ELR (cell line): ENCODE data around the gene RTN1.

Experiments used
- DNase-seq: peaks from one replicate; pipeline ENCODE4 v3.0.0-alpha.2; 2015; ENCODE audit warnings: low read depth

RTN1 gene, protein sequence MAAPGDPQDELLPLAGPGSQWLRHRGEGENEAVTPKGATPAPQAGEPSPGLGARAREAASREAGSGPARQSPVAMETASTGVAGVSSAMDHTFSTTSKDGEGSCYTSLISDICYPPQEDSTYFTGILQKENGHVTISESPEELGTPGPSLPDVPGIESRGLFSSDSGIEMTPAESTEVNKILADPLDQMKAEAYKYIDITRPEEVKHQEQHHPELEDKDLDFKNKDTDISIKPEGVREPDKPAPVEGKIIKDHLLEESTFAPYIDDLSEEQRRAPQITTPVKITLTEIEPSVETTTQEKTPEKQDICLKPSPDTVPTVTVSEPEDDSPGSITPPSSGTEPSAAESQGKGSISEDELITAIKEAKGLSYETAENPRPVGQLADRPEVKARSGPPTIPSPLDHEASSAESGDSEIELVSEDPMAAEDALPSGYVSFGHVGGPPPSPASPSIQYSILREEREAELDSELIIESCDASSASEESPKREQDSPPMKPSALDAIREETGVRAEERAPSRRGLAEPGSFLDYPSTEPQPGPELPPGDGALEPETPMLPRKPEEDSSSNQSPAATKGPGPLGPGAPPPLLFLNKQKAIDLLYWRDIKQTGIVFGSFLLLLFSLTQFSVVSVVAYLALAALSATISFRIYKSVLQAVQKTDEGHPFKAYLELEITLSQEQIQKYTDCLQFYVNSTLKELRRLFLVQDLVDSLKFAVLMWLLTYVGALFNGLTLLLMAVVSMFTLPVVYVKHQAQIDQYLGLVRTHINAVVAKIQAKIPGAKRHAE

DNA sequence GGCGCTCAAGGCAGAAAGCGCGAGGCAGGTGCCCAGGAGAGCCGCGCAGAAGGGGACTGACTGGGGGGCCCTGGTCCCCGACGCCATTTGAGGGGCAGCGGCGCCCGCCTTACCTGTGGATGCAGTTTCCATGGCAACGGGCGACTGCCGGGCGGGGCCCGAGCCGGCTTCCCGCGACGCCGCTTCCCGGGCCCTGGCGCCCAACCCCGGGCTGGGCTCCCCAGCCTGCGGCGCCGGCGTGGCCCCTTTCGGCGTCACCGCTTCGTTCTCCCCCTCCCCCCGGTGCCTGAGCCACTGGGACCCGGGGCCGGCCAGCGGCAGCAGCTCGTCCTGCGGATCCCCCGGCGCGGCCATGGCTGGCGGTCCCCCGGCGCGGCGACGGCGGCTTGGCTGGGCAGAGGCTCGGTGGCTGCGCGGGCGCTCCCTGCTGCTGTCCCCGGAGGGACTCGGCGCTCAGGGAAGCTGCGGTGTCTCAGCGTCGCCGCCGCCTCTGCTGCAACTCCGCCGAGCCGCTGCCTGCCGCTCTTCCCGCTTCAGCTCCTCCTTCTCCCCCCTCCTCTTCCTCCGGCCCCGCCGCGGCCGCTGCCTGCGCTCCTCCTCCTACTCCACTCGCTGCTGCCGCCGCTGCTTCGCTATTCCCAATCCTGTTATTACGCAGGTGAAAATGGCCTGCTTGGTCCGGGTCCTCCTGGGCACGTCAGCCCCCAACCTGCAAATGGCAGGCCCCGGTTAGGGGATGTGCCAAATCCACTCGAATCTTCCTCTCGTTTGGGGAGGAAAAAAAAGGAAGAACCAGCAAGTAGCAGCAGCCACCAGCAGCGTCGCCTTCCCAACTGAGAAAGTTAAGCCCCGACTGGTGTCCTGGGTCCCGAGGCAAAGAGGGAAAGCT lies at the start of gene RTN1:
RTN1 (minus strand) TSS at position 500 of the 889 bp plus-strand sequence; CDS start at position 354, 146 bp downstream.
- peak; percentile 54 for DNase-seq

DNA sequence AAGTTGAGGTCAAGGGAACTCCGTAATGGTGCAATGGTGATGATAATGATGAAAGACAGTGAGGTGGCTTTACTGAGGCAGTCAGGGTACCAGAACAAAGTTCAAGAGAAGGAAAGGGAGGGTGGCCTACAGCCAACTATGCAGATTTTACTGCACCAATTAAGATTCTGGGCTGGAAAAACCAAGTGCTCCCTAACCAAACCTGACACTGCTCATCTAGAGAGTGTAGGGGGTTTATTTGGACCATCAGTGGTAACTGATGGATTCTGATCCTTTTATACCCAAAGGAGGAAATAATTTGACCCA lies 49.8 kb upstream of the RTN1 start:
- no peak for DNase-seq

DNA sequence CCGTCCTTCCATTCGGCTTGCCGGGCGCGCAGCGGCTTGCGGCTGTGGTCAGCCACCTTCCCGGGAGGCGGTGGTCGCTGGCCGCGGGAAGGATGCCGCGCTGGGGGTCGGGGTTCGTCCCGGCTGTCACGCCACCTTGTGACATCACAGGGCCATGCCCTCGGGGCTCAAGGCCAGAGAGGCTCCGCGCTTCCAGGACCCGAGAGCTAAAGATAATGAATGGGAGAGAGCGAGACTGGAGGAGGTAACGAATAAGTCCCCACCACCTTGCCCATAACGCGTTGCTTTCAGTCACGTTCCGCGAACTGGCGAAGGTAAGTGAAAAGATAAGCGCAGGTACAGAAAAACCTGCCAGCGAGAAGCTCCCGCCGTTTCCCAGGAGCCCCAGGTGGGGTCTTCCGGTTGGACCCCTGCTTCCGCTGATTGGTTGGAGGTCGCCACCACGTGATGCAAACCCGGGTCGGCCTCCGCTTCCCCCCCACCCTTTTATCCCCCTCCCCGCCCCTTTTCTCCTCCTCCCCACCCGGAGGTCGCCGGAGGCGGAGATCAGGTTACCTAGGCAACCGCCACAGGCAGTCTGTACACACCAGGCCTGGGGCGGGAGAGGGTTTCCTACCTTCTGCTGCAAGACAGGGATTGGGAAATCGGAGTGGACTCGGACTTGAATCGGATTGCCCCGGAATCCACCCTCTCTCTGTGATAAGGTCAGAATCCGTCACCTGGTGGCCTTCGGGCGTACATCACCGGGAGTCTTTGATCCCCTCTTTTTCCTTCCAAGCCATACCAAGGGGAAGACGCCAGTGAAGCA lies 49.2 kb upstream of the RTN1 start, which contains the start of gene LRRC9:
LRRC9 (plus strand) TSS at position 575 of the 808 bp plus-strand sequence.
- DNase-seq: no peak

DNA sequence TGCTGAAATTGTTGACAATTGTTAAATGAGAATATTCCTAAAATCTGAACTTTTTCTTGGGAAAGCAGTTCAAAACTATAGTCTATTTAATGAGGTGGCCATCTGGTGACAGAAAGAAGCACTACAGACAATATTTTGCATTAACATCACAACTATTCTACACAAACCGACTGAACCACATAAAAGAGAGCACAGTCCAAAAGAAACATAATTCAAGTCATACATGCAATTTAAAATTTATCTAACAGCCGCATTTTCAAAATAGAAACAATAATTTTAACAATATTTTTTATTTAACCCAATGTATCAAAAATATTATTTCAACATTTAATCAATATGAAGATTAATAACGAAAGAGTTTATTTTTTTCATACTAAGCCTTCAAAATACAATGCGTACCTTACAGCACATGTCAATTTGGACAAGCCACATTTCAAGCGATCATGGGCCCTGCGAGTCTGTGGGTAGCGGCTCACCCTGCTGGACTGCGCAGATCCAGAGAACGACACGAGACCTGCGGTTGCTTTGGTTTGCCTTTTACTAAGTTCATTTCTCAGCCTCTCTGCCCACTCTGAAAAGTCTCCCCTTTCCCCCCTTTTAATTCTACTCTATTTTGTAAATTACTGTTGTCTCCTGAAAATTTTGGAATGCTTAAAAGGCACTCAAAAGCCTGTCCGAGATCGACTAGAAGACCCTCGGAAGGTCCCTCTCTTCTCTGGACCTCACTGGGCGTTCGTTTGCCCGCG lies 48.4 kb upstream of the RTN1 start:
- DNase-seq: peak; percentile 56

DNA sequence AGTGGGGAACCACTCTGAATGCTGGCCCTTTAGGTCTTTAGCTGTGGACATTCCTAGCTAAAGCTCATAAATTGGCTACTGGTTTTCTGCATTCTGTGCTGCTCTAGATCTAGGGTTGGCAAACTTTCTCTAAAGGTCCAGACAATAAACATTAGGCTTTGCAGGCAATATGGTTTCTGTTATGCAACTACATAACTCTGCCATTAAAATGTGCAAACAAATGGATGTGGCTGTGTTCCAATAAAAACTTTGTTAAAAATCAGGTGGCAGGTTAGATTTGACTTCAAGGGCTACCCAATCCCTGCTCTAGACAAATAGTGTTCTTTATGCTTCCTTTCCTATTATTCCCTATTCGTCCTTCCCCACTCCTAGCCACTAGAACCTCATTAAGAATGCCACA lies 42.6 kb upstream of the RTN1 start:
- no peak for DNase-seq

DNA sequence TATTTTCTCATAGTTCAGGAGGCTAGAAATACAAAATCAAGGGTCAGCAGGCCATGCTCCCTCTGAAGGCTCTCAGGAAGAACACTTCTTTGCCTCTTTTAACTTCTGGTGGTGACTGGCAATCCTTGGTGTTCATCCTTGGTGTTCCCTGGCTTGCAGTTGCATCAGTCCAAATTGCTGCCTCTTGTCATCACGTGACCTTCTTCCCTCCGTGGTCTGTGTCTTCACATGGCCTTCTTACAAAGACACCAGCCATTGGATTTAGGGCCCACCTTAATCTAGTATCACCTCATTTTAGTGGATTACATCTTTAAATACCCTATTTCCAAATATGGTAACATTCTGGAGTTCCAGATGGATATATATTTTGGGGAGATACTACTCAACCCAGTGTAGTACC lies 41.9 kb upstream of the RTN1 start:
- no peak for DNase-seq

DNA sequence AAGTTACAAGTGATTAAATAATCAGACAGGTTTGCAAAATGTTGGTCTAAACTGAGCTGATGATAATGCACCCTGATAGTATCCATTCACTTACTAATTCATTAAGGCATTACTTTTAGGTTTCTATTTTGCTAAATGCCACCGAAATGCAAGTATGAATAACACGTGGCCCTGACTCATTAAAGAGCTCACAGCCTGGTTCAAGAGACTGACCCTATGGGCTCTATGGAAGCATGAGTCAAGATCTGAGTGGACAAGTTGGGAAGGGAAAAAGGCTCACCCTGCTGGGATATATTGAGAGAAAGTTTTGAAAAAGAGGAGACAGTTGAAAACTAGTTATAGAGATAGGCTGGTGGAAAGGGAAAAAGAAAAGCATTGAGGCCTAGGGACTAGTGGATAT lies 34.6 kb upstream of the RTN1 start:
- peak; percentile 69 for DNase-seq

DNA sequence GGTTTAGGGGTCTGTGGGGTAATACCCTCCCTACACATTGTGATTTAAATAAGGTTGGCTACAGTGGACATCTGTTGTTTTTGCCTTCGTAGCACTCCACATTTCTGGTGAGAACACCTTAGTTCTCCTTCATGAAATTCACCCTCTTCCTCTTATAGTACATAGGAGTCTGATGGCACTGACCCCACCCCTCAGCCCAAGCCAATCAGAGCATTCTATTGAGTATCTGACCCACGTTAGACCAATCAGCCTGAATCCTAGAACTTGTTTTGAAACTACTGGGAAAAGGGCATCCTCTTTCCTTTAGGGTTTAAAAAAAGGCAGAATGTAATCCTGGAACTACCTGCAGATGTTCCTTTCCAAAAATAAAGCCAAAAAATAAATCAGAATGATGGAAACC lies 33.6 kb upstream of the RTN1 start:
- no peak for DNase-seq

DNA sequence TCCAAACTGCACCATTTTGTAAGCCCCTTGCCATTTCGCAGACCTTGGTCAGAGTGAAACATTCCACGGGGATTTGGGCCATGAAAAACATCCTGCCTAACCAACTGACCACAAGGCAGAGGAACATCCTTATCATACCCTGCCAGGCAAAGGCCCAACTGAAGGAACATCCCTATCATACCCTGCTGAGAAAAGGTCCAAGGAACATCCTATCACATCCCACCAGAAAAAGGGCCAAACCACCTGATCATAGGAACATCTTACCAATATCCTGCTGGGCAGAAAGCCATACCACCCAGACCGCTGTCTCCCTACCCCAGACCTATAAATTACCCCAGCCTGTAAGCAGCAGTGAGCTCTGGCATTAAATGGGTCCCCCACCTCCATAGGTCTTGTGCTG lies 30.0 kb upstream of the RTN1 start:
- DNase-seq: no peak

DNA sequence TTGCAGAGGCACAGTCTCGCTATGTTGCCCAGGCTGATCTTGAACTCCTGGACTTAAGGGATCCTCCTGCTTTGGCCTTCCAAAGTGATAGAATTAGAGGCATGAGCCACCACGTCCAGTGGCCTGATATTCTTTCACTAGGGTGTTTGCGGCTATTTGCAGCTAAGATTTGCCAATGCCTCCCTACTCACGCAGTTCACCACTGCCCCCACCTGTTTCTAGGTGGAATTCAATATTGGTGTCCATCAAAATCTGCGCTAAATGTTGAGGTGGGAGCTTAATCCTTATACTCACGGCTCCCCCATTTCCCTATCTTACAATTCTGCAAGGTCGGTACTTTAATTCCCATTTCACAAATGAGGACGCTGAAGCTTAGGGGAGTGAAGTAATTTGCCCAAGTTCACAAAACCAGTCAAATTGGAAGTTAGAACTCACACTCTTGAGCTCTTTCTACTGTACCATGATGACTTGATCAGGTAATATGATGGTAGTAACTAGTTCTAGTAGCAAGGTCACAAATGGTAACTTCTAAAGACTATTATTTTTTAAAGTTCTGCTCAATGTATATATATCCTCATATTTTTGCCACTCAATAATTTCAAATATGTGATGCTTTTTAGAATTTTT lies 27.3 kb upstream of the RTN1 start:
- DNase-seq: peak; percentile 51

DNA sequence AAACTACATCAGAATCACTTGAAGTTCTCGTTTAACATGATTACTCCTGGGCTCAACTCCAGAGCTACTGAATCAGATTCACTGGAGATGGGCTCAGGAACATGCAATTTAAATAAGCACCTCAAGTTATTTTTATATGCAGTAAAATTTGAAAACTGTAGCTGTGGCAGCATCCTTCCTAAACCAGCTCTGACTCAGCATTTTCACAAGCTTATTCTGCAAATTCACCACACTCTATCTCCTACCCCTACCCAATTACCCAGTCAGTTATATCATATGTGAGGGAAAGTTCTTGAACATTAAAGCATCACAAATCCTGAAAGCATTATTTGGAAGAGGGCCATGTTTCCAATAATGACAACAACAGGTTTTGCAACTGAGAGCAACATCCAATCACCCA lies 25.1 kb upstream of the RTN1 start:
- DNase-seq: no peak

DNA sequence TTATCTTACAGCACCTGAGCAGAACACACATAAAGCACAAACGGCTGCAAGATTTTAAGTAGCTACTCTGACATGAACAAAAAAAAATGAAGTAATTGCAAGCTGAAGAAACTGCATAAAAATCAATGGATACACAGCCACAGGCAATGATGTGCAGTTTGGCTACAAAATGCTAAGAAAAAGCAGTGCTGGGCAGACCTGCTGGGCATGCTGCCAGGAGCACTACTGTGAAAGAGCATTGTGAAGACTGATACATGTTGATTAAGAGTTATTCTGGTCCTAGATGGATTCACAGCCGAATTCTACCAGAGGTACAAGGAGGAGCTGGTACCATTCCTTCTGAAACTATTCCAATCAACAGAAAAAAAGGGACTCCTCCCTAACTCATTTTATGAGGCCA lies 20.1 kb upstream of the RTN1 start:
- DNase-seq: no peak

DNA sequence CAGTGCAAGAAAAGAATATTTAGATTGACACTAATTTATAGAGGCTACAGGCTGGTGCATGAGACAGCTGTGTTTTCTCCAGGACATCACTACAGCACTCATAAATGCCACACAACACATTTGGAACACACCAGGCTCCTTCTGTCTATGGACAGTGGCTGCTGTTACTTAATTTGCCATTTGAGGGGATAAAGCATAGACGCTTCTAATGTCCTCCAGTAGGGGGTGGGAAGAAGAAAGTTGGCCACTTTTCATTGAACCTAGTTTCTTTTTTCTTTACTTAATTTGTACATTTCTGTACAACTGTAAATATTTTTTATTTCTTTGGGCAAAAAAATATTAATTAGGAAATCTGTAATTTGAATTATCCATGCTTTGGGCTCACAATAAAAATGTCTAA lies 12.4 kb upstream of the RTN1 start:
- DNase-seq: peak; percentile 31

DNA sequence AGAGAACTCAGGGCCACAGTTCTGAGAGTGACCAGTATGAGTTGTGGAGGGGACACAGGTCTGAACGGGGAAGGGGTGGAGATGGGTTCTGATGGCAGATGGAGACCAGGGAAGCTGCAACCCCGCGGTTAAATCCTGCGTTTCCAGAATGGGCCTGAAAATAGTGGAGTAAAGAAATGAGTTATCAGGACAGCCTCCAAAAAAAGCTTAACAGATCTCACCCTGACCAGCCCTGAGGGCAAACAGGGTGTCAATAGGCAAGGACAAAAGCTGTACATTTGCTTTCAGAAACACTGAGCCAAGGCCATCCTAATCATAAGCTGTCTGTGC lies 555 bp upstream of the RTN1 start:
- DNase-seq: no peak

DNA sequence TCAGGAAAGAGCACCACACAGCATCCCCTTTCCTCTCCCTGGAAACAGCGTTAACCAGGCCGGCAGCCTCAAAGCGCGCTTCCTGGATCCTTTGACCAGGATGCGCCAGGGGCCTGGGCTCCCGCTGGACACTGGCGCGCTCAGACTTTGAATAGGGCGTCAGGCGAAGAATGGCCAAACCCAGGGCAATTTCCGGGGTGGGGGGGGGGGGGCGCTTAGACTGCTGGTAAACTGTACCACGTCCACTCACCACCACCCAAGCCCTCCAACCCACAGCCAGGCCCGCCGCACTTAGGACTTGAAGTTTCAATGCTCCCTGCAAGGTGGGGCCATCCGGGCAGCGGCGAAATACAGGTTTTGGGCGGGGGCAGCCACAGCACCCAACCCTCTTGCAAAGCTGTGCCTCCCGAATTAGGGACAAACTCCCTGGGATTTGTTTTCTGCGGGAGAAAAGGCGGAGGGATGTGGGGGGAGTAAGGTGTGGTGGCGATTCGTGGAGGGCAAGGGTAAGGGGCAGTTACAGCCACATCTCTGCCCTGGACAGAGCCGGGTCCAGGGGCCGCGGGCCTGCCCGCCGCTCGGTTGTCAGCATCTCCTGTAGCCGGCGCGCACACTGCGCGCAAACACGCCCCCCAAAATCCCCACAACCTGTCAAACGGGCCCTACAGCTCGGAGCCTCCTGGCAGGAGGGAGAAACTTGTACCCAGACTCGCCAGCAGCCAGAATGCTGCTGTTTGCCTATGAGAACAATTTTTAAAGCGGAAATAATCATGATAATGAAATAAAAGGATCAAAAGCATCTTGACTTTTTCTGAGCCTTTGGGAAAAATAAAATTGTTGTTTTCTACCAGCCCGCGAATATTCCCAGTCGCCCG lies 958 bp downstream of the RTN1 start:
- DNase-seq: peak; percentile 9

DNA sequence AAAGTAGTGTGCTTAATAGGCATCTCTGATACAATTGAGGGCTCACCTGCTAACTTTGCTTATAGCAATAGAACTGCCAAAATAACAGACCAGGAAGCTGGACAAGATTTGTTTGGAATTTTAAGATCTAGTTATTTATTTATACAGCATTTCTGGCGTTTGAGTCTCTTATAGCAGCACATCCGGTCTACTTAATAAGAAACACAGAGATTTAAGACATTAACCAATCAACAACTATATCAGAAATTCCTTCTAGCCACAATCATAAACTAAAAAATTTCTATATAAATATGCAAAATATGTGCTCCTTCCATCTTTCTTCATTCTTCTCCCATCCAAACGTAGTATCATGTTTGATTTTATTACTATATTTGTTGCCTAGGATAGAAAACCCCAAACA lies 2.6 kb downstream of the RTN1 start:
- DNase-seq: no peak

DNA sequence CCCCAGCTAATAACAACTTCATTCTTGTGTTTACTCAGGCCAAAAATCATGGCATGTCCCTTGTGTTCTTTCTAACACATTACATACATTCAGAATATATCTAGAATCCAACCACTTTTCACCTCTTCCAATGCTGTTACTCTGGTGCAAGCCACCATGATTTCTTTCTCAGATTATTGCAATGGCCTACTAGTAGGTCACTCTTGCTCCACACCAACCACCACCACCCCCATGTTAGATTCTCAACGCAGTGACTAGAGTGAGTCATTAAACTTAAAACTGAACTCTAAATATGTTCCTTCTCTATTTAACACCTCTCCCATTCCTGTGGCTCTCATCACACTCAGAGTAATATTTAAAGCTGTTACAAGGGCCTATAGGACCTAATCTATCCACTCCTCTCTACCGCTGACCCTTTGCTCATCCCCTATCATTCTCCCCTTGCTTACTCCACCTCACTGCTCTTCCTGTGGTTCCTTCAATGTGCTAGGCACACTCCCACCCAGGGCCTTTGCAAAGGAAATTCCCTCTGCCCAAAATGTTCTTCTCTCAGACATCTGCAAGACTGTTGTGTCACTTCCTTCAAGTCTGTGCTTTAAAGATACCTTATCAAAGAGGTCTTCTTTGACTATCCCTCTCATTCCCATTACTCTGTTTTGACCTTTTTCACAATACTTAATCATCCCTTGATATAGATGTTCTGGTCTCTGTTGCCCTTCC lies 6.6 kb downstream of the RTN1 start:
- no peak for DNase-seq

DNA sequence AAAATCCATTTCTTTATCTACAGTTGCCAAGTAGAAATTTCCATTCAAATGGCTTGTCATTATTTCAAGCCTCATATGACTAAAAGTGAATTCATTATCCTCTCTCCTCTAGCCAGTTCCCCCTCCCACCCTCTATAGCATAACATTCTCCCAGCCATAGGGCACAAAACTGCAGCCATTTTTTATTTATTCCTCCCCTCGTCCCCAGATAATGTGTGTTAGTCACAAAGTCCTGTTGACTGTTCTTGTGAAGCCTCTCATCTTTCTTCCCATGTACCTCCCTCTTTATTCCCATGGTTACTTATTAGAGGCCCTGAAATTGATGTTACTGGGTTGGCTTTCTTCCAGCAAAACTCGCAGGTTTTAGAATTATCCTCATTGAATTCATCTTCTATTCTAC lies 13.2 kb downstream of the RTN1 start:
- DNase-seq: no peak

DNA sequence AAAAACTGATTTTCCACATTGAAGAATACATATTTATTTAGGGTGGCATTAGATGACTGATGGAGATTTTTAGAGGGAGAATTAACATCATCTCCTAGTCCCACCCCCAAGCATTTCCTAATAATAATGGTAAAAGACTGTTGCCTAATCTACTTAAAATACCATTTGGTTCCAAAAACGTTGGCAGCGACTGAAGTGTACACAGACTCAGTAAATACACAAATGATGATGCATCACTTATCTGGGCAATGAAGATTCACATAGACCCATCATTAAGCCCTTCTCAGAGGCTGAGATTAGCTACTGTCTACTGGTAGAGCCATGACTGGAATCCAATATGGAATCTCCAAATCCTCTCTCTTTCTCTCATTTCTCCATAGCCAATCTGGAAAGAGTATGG lies 18.2 kb downstream of the RTN1 start:
- no peak for DNase-seq
